GM23338 (cell line): ENCODE data around the gene TADA2A. TPM values are rescaled to one million over a fixed set of nuclear protein-coding genes. Genes with fewer than 3 reads are reported as not detected.

Experiments used
- ATAC-seq: fragments of 200-7000 bp; cut with Tn5 transposase; 3 replicates; pipeline ENCODE4 v1.9.1; 2020
- DNase-seq: peaks from one replicate; pipeline ENCODE4 v3.0.0-alpha.2; 2015; ENCODE audit warnings: low spot score
- H2AFZ ChIP-seq: fragments of 200-600 bp; sonication (generic); 2 replicates; pipeline ENCODE4 v1.8.0; 2016; ENCODE audit warnings: antibody characterized with exemption, mild to moderate bottlenecking, moderate library complexity
- H3F3A ChIP-seq: fragments of 200-600 bp; sonication (generic); replicated peaks from 2 replicates; pipeline ENCODE4 v1.8.0; 2017; ENCODE audit warnings: antibody characterized with exemption, mixed run types, low read depth
- H3K27ac ChIP-seq: fragments of 200-600 bp; sonication (generic); 2 replicates; pipeline ENCODE4 v1.6.1; 2016; ENCODE audit warnings: low read depth
- H3K27me3 ChIP-seq: fragments of 200-600 bp; sonication (generic); 2 replicates; pipeline ENCODE4 v1.8.0; 2016; ENCODE audit warnings: mild to moderate bottlenecking, mixed run types, moderate library complexity; ENCODE audit not compliant: insufficient read depth
- H3K36me3 ChIP-seq: fragments of 200-600 bp; sonication (generic); 2 replicates; pipeline ENCODE4 v1.8.0; 2016; ENCODE audit warnings: mild to moderate bottlenecking; ENCODE audit not compliant: insufficient read depth
- H3K4me1 ChIP-seq: fragments of 200-600 bp; sonication (generic); 2 replicates; pipeline ENCODE4 v1.8.0; 2016; ENCODE audit warnings: mild to moderate bottlenecking, moderate library complexity; ENCODE audit not compliant: insufficient read depth
- H3K4me2 ChIP-seq: fragments of 200-600 bp; sonication (generic); 2 replicates; pipeline ENCODE4 v1.7.1; 2017; ENCODE audit warnings: mixed run types
- H3K4me3 ChIP-seq: fragments of 200-600 bp; sonication (generic); 2 replicates; pipeline ENCODE4 v1.6.1; 2016; ENCODE audit warnings: mixed run types
- H3K79me2 ChIP-seq: fragments of 200-600 bp; sonication (generic); replicated peaks from 2 replicates; pipeline ENCODE4 v1.8.0; 2017; ENCODE audit warnings: mild to moderate bottlenecking; ENCODE audit not compliant: insufficient read depth
- H3K9me2 ChIP-seq: fragments of 200-600 bp; sonication (generic); 2 replicates; pipeline ENCODE4 v1.8.0; 2017; ENCODE audit not compliant: insufficient read depth
- H4K20me1 ChIP-seq: fragments of 200-600 bp; sonication (generic); replicated peaks from 2 replicates; pipeline ENCODE4 v1.8.0; 2017; ENCODE audit warnings: mild to moderate bottlenecking; ENCODE audit not compliant: insufficient read depth
- H3K27ac Mint-ChIP-seq: 2 replicates; pipeline ENCODE4 v1.8.0; 2020; ENCODE audit warnings: inconsistent platforms, mild to moderate bottlenecking, moderate library complexity, mixed read lengths
- H3K27me3 Mint-ChIP-seq: 3 replicates; pipeline ENCODE4 v1.8.0; 2022; ENCODE audit warnings: low read depth, mild to moderate bottlenecking, moderate library complexity, mixed read lengths, inconsistent platforms; ENCODE audit not compliant: insufficient read depth, poor library complexity
- H3K36me3 Mint-ChIP-seq: 3 replicates; pipeline ENCODE4 v1.8.0; 2021; ENCODE audit warnings: low read depth, mild to moderate bottlenecking, inconsistent platforms, moderate library complexity, mixed read lengths
- H3K4me1 Mint-ChIP-seq: 3 replicates; pipeline ENCODE4 v1.8.0; 2020; ENCODE audit warnings: mild to moderate bottlenecking, inconsistent platforms, mixed read lengths
- H3K4me3 Mint-ChIP-seq: 3 replicates; pipeline ENCODE4 v1.8.0; 2021; ENCODE audit warnings: moderate library complexity, mild to moderate bottlenecking, inconsistent platforms, mixed read lengths
- H3K9me3 Mint-ChIP-seq: 3 replicates; pipeline ENCODE4 v1.8.0; 2020; ENCODE audit warnings: moderate library complexity, mild to moderate bottlenecking, inconsistent platforms, mixed read lengths
- CREB1 ChIP-seq: fragments of 250-450 bp; sonication (Bioruptor Pico); IDR thresholded peaks from 2 replicates; pipeline ENCODE4 v1.5.0; 2020; ENCODE audit warnings: low read depth, mild to moderate bottlenecking, moderate library complexity
- CTCF ChIP-seq, 2 experiments: fragments of 200-600 bp in 1 of 2; sonication (generic) in 1 of 2; conservative IDR thresholded peaks; 2 replicates each; pipeline versions ENCODE4 v1.5.1 to v1.6.1; 2016 to 2017; ENCODE audit warnings: antibody characterized with exemption in 2 of 2, low read depth in 2 of 2, mild to moderate bottlenecking in 2 of 2, moderate library complexity in 1 of 2
- ETS1 ChIP-seq: IDR thresholded peaks from 2 replicates; pipeline ENCODE4 v1.6.1; 2016; ENCODE audit warnings: antibody characterized with exemption
- EZH2 ChIP-seq: fragments of 200-600 bp; sonication (generic); IDR thresholded peaks from one replicate; pipeline ENCODE4 v1.8.0; 2017; ENCODE audit warnings: antibody characterized with exemption, mild to moderate bottlenecking, low read depth; ENCODE audit not compliant: unreplicated experiment
- EZH2phosphoT487 ChIP-seq: fragments of 200-600 bp; sonication (generic); IDR thresholded peaks from one replicate; pipeline ENCODE4 v1.8.1; 2018; ENCODE audit warnings: antibody characterized with exemption; ENCODE audit not compliant: unreplicated experiment
- JUNB ChIP-seq: IDR thresholded peaks from one replicate; pipeline ENCODE4 v1.6.1; 2016; ENCODE audit warnings: antibody characterized with exemption; ENCODE audit not compliant: unreplicated experiment
- NANOG ChIP-seq: IDR thresholded peaks from 2 replicates; pipeline ENCODE4 v1.6.1; 2016; ENCODE audit warnings: antibody characterized with exemption, borderline replicate concordance
- REST ChIP-seq: IDR thresholded peaks from one replicate; pipeline ENCODE4 v1.6.1; 2018; ENCODE audit warnings: antibody characterized with exemption; ENCODE audit not compliant: unreplicated experiment
- STAT1 ChIP-seq: IDR thresholded peaks from one replicate; pipeline ENCODE4 v1.6.1; 2016; ENCODE audit warnings: antibody characterized with exemption; ENCODE audit not compliant: unreplicated experiment
- ZNF114 ChIP-seq: fragments of 250-450 bp; sonication (Bioruptor Pico); IDR thresholded peaks from 2 replicates; pipeline ENCODE4 v1.5.0; 2020; ENCODE audit warnings: mild to moderate bottlenecking, moderate library complexity
- ZNF331 ChIP-seq: fragments of 250-450 bp; sonication (Bioruptor Pico); IDR thresholded peaks from 2 replicates; pipeline ENCODE4 v1.5.0; 2020; ENCODE audit warnings: low read depth, mild to moderate bottlenecking, moderate library complexity
- polyA plus RNA-seq: library from polyadenylated mRNA; unstranded; fragments of >200 nt; fragmentation: Nextera tagmentation; extraction: Ambion mirVana; gene quantifications from 2 replicates; pipeline ENCODE4 v1.2.1, GENCODE V29; 2016
- total RNA-seq: library from RNA; depleted of rRNA; stranded (reverse); fragments of >200 nt; shearing (Covaris generic); gene quantifications from 2 replicates; pipeline ENCODE4 v1.2.3, GENCODE V29; 2014

TADA2A gene
- total and polyA plus RNA-seq, 2 experiments from 2014 or later: 14.5 to 17.1 TPM

GRCh38 chr17:37382056-37382455 is 24.6 kb upstream of the TADA2A start (continued):
- TF ChIP-seq REST: no peak
- TF ChIP-seq NANOG: no peak
- TF ChIP-seq EZH2phosphoT487: no peak
- TF ChIP-seq ZNF331 (CRISPR knock-in tag): no peak

- Histone ChIP-seq H3K4me3 (no peak overlapping the region), H3K36me3 (no peaks in the 10 kb centered on the region), H3K4me2 (no peak overlapping the region), H3K27ac (no peak overlapping the region), H3K4me1 (no peaks in the 10 kb centered on the region; the same call in 1 of the 2 replicates), H3K9me2 (no peaks in the 10 kb centered on the region), H3F3A (no peaks in the 10 kb centered on the region), H3K27me3 (no peaks in the 10 kb centered on the region), H4K20me1 (no peaks in the 10 kb centered on the region), H2AFZ (no peak overlapping the region), H3K79me2 (no peaks in the 10 kb centered on the region)
- Mint-ChIP-seq H3K27me3 (peaks cover 9% of the 10 kb centered on the region), H3K4me1 (peaks cover 3% of the 10 kb centered on the region; the same call in 2 of the 3 replicates), H3K4me3 (no peak overlapping the region), H3K27ac (no peak overlapping the region), H3K9me3 (no peaks in the 10 kb centered on the region), H3K36me3 (no peaks in the 10 kb centered on the region)
- ATAC-seq (no peak), DNase-seq (no peak)
- TF ChIP-seq EZH2phosphoT487 (no peak), CTCF (conservative IDR thresholded peaks at IDR 0.05; ENCODE audit: low read depth in 2 of 2) (no peak), REST (no peak), ZNF331 (CRISPR knock-in tag) (no peak), ZNF114 (CRISPR knock-in tag) (no peak), NANOG (no peak), JUNB (no peak), CREB1 (CRISPR knock-in tag) (no peak), STAT1 (no peak), ETS1 (no peak), EZH2 (no peak)
Observed at GRCh38 chr17:37384560-37385149, 22.0 kb upstream of the TADA2A start.
